K562 (cell line): ENCODE measurements around the gene GUCY1A1. TPM values are rescaled to one million over a fixed set of nuclear protein-coding genes. Genes with fewer than 3 reads are reported as not detected.

Experiments
- ATAC-seq: fragments of 200-7000 bp; cut with Tn5 transposase; 3 replicates; pipeline ENCODE4 v1.9.1; 2020; ENCODE audit warnings: moderate library complexity
- BruUV-seq: library from RNA; stranded (reverse); fragments of 400-500 nt; replicated peaks from 2 replicates; lab custom pipeline; 2021; lab: Mats Ljungman, UMichigan
- CTCF ChIA-PET: fragments of 300-600 bp; formaldehyde crosslinking; extraction: SDS; loops from one replicate; lab custom pipeline; 2021; ENCODE audit warnings: low intra/inter-chr PET ratio; lab: Yijun Ruan, JAX
- POLR2A ChIA-PET: fragments of 300-600, 350-650 bp; sonication (Branson Sonifier 250); formaldehyde crosslinking; extraction: SDS; loops from one replicate; lab custom pipeline; 2021; ENCODE audit warnings: antibody characterized with exemption, inconsistent platforms; lab: Yijun Ruan, JAX
- DNase-seq, 4 experiments: peaks; one replicate each; pipeline versions ENCODE4 v3.0.0 to v3.0.0-alpha.2; 2011 to 2018; ENCODE audit warnings: low spot score in 3 of 4, mixed read lengths in 3 of 4; ENCODE audit errors: extremely low read depth in 1 of 4
- FAIRE-seq: peaks from 2 replicates; lab custom pipeline; 2011; peaks lifted over from hg19 to GRCh38; lab: Jason Lieb, UNC
- H2AFZ ChIP-seq: 2 replicates; pipeline ENCODE4 v1.6.0; 2011; ENCODE audit warnings: low read depth, low read length, control low read depth, inconsistent platforms
- H3K27ac ChIP-seq: fragments of 200-600 bp; 3 replicates; pipeline ENCODE4 v1.8.0; 2011; ENCODE audit warnings: low read depth, mild to moderate bottlenecking, control low read depth, inconsistent platforms, low read length, moderate library complexity, mixed read lengths; ENCODE audit errors: extremely low read depth
- H3K27me3 ChIP-seq, 2 experiments: fragments of 300-600 bp in 1 of 2; 2 replicates in 1 of 2; 3 replicates in 1 of 2; pipeline versions ENCODE4 v1.6.0 to v1.8.0; 2011; ENCODE audit warnings: inconsistent platforms in 2 of 2, low read length in 2 of 2, mild to moderate bottlenecking in 1 of 2, mixed read lengths in 1 of 2, moderate library complexity in 1 of 2; ENCODE audit not compliant: control insufficient read depth in 2 of 2, insufficient read depth in 2 of 2
- H3K36me3 ChIP-seq: fragments of 300-600 bp; 3 replicates; pipeline ENCODE4 v1.8.0; 2011; ENCODE audit warnings: mild to moderate bottlenecking, low read length, inconsistent platforms; ENCODE audit not compliant: control insufficient read depth, insufficient read depth
- H3K4me1 ChIP-seq, 2 experiments: fragments of 200-600 bp in 1 of 2; replicated peaks in 1 of 2; 2 replicates in 1 of 2; 3 replicates in 1 of 2; pipeline versions ENCODE4 v1.5.1 to v1.8.0; 2011; ENCODE audit warnings: inconsistent platforms in 2 of 2, low read length in 2 of 2, mild to moderate bottlenecking in 1 of 2, mixed read lengths in 1 of 2, moderate library complexity in 1 of 2; ENCODE audit not compliant: control insufficient read depth in 2 of 2, insufficient read depth in 2 of 2
- H3K4me2 ChIP-seq: 2 replicates; pipeline ENCODE4 v1.6.1; 2011; ENCODE audit warnings: low read length, control low read depth, inconsistent platforms, mixed read lengths; ENCODE audit not compliant: insufficient read depth
- H3K4me3 ChIP-seq: fragments of 200-600 bp; sonication (generic), shearing (Covaris generic); 2 replicates; pipeline ENCODE4 v1.5.1; 2016; ENCODE audit warnings: control low read depth, inconsistent platforms
- H3K79me2 ChIP-seq: fragments of 200-600 bp; 3 replicates; pipeline ENCODE4 v1.8.0; 2011; ENCODE audit warnings: low read length, inconsistent platforms; ENCODE audit not compliant: control insufficient read depth, insufficient read depth
- H3K9ac ChIP-seq, 2 experiments: 2 replicates each; pipeline versions ENCODE4 v1.6.0 to v1.6.1; 2011; ENCODE audit warnings: low read depth in 2 of 2, low read length in 2 of 2, control low read depth in 1 of 2, inconsistent platforms in 1 of 2, mild to moderate bottlenecking in 1 of 2, mixed read lengths in 1 of 2; ENCODE audit not compliant: insufficient read depth in 1 of 2
- H3K9me1 ChIP-seq: one replicate; pipeline ENCODE4 v1.6.0; 2011; ENCODE audit warnings: inconsistent platforms, mild to moderate bottlenecking, low read length, moderate library complexity; ENCODE audit not compliant: control insufficient read depth, insufficient read depth
- H3K9me3 ChIP-seq: replicated peaks from 2 replicates; pipeline ENCODE4 v1.5.1; 2011; ENCODE audit warnings: low read depth, low read length, inconsistent platforms; ENCODE audit not compliant: control insufficient read depth, insufficient read depth
- H4K20me1 ChIP-seq: replicated peaks from 2 replicates; pipeline ENCODE4 v1.6.1; 2011; ENCODE audit warnings: low read length, inconsistent platforms, mixed read lengths; ENCODE audit not compliant: control insufficient read depth, insufficient read depth
- CBFA2T3 ChIP-seq: fragments of 450-650 bp; IDR thresholded peaks from 2 replicates; pipeline ENCODE4 v1.6.1; 2017
- DNMT1 ChIP-seq: fragments of 450-650 bp; IDR thresholded peaks from 2 replicates; pipeline ENCODE4 v1.6.1; 2016; ENCODE audit warnings: antibody characterized with exemption, mild to moderate bottlenecking
- HEY1 ChIP-seq: fragments of 250-450 bp; sonication (Bioruptor Pico); IDR thresholded peaks from 2 replicates; pipeline ENCODE4 v1.5.0; 2020; ENCODE audit warnings: mild to moderate bottlenecking, moderate library complexity, borderline replicate concordance
- NELFE ChIP-seq: IDR thresholded peaks from 2 replicates; pipeline ENCODE4 v1.6.1; 2011; ENCODE audit warnings: mild to moderate bottlenecking; ENCODE audit not compliant: insufficient read depth, insufficient read length
- SMAD1 ChIP-seq: fragments of 150-350 bp; IDR thresholded peaks from 2 replicates; pipeline ENCODE4 v1.6.1; 2014; ENCODE audit warnings: low read length, low read depth; ENCODE audit not compliant: partially characterized antibody
- XRCC5 ChIP-seq: fragments of 200-400 bp; formaldehyde crosslinking; IDR thresholded peaks from 2 replicates; pipeline ENCODE4 v1.6.1; 2017; ENCODE audit warnings: low read depth, mild to moderate bottlenecking, low read length
- ZKSCAN1 ChIP-seq: fragments of 150-350 bp; IDR thresholded peaks from 2 replicates; pipeline ENCODE4 v1.6.1; 2016; ENCODE audit warnings: low read depth, low read length
- WGBS: fragments of 100-300 bp; shearing (Covaris generic); methylation state at CpG from one replicate; pipeline ENCODE4 v1.1.6; 2016; ENCODE audit warnings: low coverage, mixed read lengths; ENCODE audit not compliant: insufficient coverage; ENCODE audit errors: missing lambda C conversion rate; 5-methylcytosine and 5-hydroxymethylcytosine counted together
- in situ Hi-C: fragments of 300-500 bp; cut with MboI; formaldehyde crosslinking; loops from 4 replicates; pipeline ENCODE4 v1.15.0; 2018; ENCODE audit warnings: inconsistent platforms, mixed read lengths
- intact Hi-C: fragments of 100-400 bp; cut with micrococcal nuclease; formaldehyde crosslinking; loops from 2 replicates; pipeline ENCODE4 v1.14.2; 2022
- polyA plus RNA-seq, 8 experiments: library from polyadenylated mRNA; depleted of rRNA in 4 of 8; stranded (reverse) in 5 of 8; unstranded in 3 of 8; fragments of >200 nt; fragmentation: Nextera tagmentation in 2 of 8; fragmentation: Illumina TruSeq in 1 of 8; extraction: Ambion mirVana in 2 of 8; extraction: Trizol in 1 of 8; gene quantifications; 2 replicates each; pipeline versions ENCODE4 v1.2.1 to v1.2.3, GENCODE V29; 2011 to 2014; ENCODE audit warnings: inconsistent platforms in 1 of 8, missing spikeins in 1 of 8
- total RNA-seq, 7 experiments: library from RNA; depleted of rRNA in 6 of 7; stranded (reverse); fragments of >200 nt in 6 of 7; fragmentation: Illumina TruSeq in 2 of 7; extraction: Trizol in 2 of 7; gene quantifications; 2 replicates each; pipeline versions ENCODE4 v1.2.1 to v1.2.3, GENCODE V29; 2011 to 2021; ENCODE audit warnings: low replicate concordance in 1 of 7
- TF ChIP-seq, protein P1 (sequence below): fragments of 450-650 bp; IDR thresholded peaks from 2 replicates; pipeline ENCODE4 v1.6.1; 2016; ENCODE audit warnings: antibody characterized with exemption
- TF ChIP-seq, protein P2 (sequence below): fragments of 450-650 bp; IDR thresholded peaks from 2 replicates; pipeline ENCODE4 v1.6.1; 2016; ENCODE audit warnings: low read depth
- TF ChIP-seq, protein P3 (sequence below): IDR thresholded peaks from 2 replicates; pipeline ENCODE4 v1.6.1; 2016; ENCODE audit warnings: missing genetic modification characterization, missing compliant biosample characterization

GUCY1A1 gene
- total and polyA plus RNA-seq, 9 of the 15 experiments (the other 6 are each of a cell fraction or from before 2014, with no cell fraction given) = not detected

DNA sequence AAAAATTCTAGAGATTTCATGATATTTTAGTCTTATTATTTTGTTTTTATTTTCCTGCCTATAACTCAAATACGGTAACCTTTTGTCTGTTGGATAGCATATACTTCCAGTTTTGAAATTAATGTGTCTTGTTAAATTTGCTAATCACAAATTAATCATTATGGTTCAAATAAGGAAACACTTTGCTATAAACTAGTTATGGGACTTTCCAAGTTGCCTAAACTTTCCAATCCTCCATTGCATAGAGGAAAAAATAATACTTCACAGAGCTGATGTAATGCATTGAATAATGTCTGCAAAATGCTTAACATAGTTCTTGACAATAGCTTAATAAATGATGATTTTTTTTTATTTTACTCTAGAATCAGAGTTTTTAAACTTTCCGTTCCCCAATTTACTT, 96.9 kb downstream of the GUCY1A1 start:
- CTCF ChIA-PET = no interaction called here
- no peak for DNase-seq
- Histone ChIP-seq H3K9me1 (no peaks in the 10 kb centered on the region), H3K4me1 (0 out of 5 replicates have a peak, but pooled peaks cover 0 to 3% of the 10 kb centered on the region in 2 experiments), H3K4me2 (no peak overlapping the region)
- intact Hi-C loops = no loop called here
- no peak for TF ChIP-seq ZKSCAN1
- TF ChIP-seq NELFE = no peak
- no peak for TF ChIP-seq CBFA2T3
- TF ChIP-seq, protein P1, sequence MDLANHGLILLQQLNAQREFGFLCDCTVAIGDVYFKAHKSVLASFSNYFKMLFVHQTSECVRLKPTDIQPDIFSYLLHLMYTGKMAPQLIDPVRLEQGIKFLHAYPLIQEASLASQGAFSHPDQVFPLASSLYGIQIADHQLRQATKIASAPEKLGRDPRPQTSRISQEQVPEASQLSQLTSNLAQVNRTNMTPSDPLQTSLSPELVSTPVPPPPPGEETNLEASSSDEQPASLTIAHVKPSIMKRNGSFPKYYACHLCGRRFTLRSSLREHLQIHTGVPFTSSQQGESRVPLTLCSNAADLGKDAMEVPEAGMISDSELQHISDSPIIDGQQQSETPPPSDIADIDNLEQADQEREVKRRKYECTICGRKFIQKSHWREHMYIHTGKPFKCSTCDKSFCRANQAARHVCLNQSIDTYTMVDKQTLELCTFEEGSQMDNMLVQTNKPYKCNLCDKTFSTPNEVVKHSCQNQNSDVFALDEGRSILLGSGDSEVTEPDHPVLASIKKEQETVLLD = no peak
- TF ChIP-seq, protein P2, sequence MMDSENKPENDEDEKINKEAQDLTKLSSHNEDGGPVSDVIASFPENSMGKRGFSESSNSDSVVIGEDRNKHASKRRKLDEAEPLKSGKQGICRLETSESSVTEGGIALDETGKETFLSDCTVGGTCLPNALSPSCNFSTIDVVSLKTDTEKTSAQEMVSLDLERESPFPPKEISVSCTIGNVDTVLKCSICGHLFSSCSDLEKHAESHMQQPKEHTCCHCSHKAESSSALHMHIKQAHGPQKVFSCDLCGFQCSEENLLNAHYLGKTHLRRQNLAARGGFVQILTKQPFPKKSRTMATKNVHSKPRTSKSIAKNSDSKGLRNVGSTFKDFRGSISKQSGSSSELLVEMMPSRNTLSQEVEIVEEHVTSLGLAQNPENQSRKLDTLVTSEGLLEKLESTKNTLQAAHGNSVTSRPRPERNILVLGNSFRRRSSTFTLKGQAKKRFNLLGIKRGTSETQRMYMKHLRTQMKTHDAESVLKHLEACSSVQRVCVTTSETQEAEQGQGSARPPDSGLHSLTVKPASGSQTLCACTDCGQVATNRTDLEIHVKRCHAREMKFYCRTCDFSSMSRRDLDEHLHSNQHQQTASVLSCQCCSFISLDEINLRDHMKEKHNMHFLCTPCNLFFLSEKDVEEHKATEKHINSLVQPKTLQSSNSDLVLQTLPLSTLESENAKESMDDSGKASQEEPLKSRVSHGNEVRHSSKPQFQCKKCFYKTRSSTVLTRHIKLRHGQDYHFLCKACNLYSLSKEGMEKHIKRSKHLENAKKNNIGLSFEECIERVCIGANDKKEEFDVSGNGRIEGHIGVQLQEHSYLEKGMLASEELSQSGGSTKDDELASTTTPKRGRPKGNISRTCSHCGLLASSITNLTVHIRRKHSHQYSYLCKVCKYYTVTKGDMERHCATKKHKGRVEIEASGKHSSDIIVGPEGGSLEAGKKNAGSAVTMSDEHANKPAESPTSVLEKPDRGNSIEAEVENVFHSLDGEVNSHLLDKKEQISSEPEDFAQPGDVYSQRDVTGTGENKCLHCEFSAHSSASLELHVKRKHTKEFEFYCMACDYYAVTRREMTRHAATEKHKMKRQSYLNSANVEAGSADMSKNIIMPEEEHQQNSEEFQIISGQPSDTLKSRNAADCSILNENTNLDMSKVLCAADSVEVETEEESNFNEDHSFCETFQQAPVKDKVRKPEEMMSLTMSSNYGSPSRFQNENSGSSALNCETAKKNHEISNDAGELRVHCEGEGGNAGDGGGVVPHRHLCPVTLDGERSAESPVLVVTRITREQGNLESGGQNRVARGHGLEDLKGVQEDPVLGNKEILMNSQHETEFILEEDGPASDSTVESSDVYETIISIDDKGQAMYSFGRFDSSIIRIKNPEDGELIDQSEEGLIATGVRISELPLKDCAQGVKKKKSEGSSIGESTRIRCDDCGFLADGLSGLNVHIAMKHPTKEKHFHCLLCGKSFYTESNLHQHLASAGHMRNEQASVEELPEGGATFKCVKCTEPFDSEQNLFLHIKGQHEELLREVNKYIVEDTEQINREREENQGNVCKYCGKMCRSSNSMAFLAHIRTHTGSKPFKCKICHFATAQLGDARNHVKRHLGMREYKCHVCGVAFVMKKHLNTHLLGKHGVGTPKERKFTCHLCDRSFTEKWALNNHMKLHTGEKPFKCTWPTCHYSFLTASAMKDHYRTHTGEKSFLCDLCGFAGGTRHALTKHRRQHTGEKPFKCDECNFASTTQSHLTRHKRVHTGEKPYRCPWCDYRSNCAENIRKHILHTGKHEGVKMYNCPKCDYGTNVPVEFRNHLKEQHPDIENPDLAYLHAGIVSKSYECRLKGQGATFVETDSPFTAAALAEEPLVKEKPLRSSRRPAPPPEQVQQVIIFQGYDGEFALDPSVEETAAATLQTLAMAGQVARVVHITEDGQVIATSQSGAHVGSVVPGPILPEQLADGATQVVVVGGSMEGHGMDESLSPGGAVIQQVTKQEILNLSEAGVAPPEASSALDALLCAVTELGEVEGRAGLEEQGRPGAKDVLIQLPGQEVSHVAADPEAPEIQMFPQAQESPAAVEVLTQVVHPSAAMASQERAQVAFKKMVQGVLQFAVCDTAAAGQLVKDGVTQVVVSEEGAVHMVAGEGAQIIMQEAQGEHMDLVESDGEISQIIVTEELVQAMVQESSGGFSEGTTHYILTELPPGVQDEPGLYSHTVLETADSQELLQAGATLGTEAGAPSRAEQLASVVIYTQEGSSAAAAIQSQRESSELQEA = no peak
- TF ChIP-seq HEY1 (CRISPR knock-in tag) = no peak
- TF ChIP-seq XRCC5 = no peak
- TF ChIP-seq DNMT1 = no peak
- TF ChIP-seq, protein P3, sequence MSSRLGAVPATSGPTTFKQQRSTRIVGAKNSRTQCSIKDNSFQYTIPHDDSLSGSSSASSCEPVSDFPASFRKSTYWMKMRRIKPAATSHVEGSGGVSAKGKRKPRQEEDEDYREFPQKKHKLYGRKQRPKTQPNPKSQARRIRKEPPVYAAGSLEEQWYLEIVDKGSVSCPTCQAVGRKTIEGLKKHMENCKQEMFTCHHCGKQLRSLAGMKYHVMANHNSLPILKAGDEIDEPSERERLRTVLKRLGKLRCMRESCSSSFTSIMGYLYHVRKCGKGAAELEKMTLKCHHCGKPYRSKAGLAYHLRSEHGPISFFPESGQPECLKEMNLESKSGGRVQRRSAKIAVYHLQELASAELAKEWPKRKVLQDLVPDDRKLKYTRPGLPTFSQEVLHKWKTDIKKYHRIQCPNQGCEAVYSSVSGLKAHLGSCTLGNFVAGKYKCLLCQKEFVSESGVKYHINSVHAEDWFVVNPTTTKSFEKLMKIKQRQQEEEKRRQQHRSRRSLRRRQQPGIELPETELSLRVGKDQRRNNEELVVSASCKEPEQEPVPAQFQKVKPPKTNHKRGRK = no peak
- TF ChIP-seq SMAD1 = no peak
- TF ChIP-seq, all 486 proteins: peak for 0
- FAIRE-seq = no peak
- BruUV-seq = no TSS peak
- Histone ChIP-seq H3K4me3 (no peak overlapping the region), H3K9ac (no peak overlapping the region), H3K36me3 (no peaks in the 10 kb centered on the region), H3K27ac (no peak overlapping the region), H3K9me3 (no peaks in the 10 kb centered on the region), H2AFZ (no peak overlapping the region), H3K79me2 (no peaks in the 10 kb centered on the region), H4K20me1 (no peaks in the 10 kb centered on the region), H3K27me3 (no peaks in the 10 kb centered on the region)
- WGBS = 3% methylated on average over 2 of the region's 2 CpGs
- POLR2A ChIA-PET = no interaction called here
- in situ Hi-C loops = no loop called here
- ATAC-seq = no peak
